Endodermal cell (in vitro differentiated cells): ENCODE results near the gene HMGXB4. TPM values are rescaled to one million over a fixed set of nuclear protein-coding genes. Genes with fewer than 3 reads are reported as not detected.

ENCODE experiments used
- DNase-seq: peaks from one replicate; pipeline ENCODE4 v3.0.0-alpha.2; 2017
- H3K27ac ChIP-seq: 2 replicates; pipeline ENCODE4 v1.5.1; 2013; ENCODE audit warnings: mild to moderate bottlenecking, low read depth, low read length, moderate library complexity
- H3K27me3 ChIP-seq: 2 replicates; pipeline ENCODE4 v1.6.1; 2013; ENCODE audit warnings: mild to moderate bottlenecking, low read length, moderate library complexity; ENCODE audit not compliant: insufficient read depth, control insufficient read depth, poor library complexity, severe bottlenecking
- H3K36me3 ChIP-seq: 2 replicates; pipeline ENCODE4 v1.7.0; 2013; ENCODE audit warnings: mild to moderate bottlenecking, low read length, moderate library complexity; ENCODE audit not compliant: control insufficient read depth, insufficient read depth
- H3K4me1 ChIP-seq: one replicate; pipeline ENCODE4 v1.7.0; 2013; ENCODE audit warnings: low read length; ENCODE audit not compliant: control insufficient read depth, insufficient read depth
- H3K4me3 ChIP-seq: 2 replicates; pipeline ENCODE4 v1.5.1; 2013; ENCODE audit warnings: mild to moderate bottlenecking, low read length, moderate library complexity
- H3K9ac ChIP-seq: 2 replicates; pipeline ENCODE4 v1.6.1; 2013; ENCODE audit warnings: mild to moderate bottlenecking, low read length, moderate library complexity; ENCODE audit not compliant: poor library complexity, severe bottlenecking; ENCODE audit errors: extremely low read depth
- H3K9me3 ChIP-seq: 2 replicates; pipeline ENCODE4 v1.6.1; 2013; ENCODE audit warnings: mild to moderate bottlenecking, low read length, moderate library complexity; ENCODE audit not compliant: control insufficient read depth
- H3K27ac Mint-ChIP-seq: 2 replicates; pipeline ENCODE4 v1.8.0; 2020; ENCODE audit warnings: mixed read lengths
- H3K27me3 Mint-ChIP-seq: 2 replicates; pipeline ENCODE4 v1.8.0; 2021; ENCODE audit warnings: mild to moderate bottlenecking, mixed read lengths; ENCODE audit not compliant: insufficient read depth
- H3K36me3 Mint-ChIP-seq: 2 replicates; pipeline ENCODE4 v1.8.0; 2020; ENCODE audit warnings: low read depth, mixed read lengths
- H3K4me1 Mint-ChIP-seq: 2 replicates; pipeline ENCODE4 v1.8.0; 2020; ENCODE audit warnings: mixed read lengths
- H3K4me3 Mint-ChIP-seq: 2 replicates; pipeline ENCODE4 v1.8.0; 2020; ENCODE audit warnings: mild to moderate bottlenecking, moderate library complexity, mixed read lengths
- H3K9me3 Mint-ChIP-seq: 2 replicates; pipeline ENCODE4 v1.8.0; 2020; ENCODE audit warnings: mild to moderate bottlenecking, mixed read lengths
- WGBS, 2 experiments: methylation state at CpG; one replicate each; pipeline versions ENCODE4 v1.1.5 to v1.1.7; 2013; ENCODE audit warnings: missing lambda C conversion rate in 2 of 2, mixed read lengths in 1 of 2; ENCODE audit not compliant: insufficient coverage in 1 of 2, insufficient read length in 1 of 2; 5-methylcytosine and 5-hydroxymethylcytosine counted together
- total RNA-seq, 2 donors: library from RNA; stranded (reverse); fragmentation: NEBNext Ultra II Directional in 1 of 2; extraction: Animal tissue kit (Norgen Biotek cat#: 25700) in 1 of 2; gene quantifications; 2 replicates in 1 of 2; 3 replicates in 1 of 2; pipeline ENCODE4 v1.2.1, GENCODE V29; 2021
- TF ChIP-seq, protein P1 (sequence below): fragments of 200-600 bp; sonication (generic); conservative IDR thresholded peaks from 2 replicates; pipeline ENCODE4 v1.5.0; 2021; ENCODE audit warnings: antibody characterized with exemption, mild to moderate bottlenecking

Gene HMGXB4
- total RNA-seq, 2 donors from 2014 or later, result 36.2 to 58.9 TPM

- DNase-seq, result peak; percentile 74
- peak overlapping the region; percentile 96 for H3K27ac Mint-ChIP-seq
- 27 to 31% methylated on average over 14 to 23 of the region's 23 CpGs for WGBS, 2 experiments
- peaks cover 16% of the 10 kb centered on the region for H3K36me3 Mint-ChIP-seq
- Histone ChIP-seq H3K4me1 (no peaks in the 10 kb centered on the region), H3K27me3 (no peaks in the 10 kb centered on the region), H3K27ac (peak overlapping the region; percentile 94), H3K4me3 (peak overlapping the region; percentile 96), H3K9me3 (no peaks in the 10 kb centered on the region), H3K9ac (peak overlapping the region; percentile 95), H3K36me3 (peaks cover 25% of the 10 kb centered on the region)
- H3K4me1 Mint-ChIP-seq, result peaks cover 11% of the 10 kb centered on the region
- TF ChIP-seq, protein P1, sequence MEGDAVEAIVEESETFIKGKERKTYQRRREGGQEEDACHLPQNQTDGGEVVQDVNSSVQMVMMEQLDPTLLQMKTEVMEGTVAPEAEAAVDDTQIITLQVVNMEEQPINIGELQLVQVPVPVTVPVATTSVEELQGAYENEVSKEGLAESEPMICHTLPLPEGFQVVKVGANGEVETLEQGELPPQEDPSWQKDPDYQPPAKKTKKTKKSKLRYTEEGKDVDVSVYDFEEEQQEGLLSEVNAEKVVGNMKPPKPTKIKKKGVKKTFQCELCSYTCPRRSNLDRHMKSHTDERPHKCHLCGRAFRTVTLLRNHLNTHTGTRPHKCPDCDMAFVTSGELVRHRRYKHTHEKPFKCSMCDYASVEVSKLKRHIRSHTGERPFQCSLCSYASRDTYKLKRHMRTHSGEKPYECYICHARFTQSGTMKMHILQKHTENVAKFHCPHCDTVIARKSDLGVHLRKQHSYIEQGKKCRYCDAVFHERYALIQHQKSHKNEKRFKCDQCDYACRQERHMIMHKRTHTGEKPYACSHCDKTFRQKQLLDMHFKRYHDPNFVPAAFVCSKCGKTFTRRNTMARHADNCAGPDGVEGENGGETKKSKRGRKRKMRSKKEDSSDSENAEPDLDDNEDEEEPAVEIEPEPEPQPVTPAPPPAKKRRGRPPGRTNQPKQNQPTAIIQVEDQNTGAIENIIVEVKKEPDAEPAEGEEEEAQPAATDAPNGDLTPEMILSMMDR, result no peak
- no peaks in the 10 kb centered on the region for H3K9me3 Mint-ChIP-seq
- no peaks in the 10 kb centered on the region for H3K27me3 Mint-ChIP-seq
- H3K4me3 Mint-ChIP-seq, result peak overlapping the region; percentile 80
Observed at GRCh38 chr22:35258191-35258988, 1.1 kb downstream of the HMGXB4 start.

DNA sequence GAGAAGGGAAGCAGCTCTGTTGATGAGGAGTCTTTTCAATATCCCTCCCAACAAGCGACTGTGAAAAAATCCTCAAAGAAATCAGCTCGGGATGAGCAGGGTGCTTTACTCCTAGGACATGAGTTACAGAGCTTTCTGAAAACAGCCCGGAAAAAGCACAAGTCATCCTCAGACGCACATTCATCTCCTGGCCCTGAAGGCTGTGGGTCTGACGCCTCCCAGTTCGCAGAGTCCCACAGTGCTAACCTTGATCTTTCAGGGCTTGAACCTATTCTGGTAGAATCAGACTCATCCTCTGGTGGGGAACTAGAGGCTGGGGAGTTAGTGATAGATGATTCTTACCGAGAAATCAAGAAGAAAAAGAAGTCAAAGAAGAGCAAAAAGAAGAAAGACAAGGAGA is 7.7 kb downstream of the HMGXB4 start:
- Histone ChIP-seq H3K9ac (no peak overlapping the region), H3K36me3 (peaks cover 82% of the 10 kb centered on the region), H3K4me3 (no peak overlapping the region), H3K4me1 (no peaks in the 10 kb centered on the region), H3K27ac (no peak overlapping the region), H3K9me3 (peaks cover 9% of the 10 kb centered on the region), H3K27me3 (no peaks in the 10 kb centered on the region)
- WGBS, 2 experiments, result 93 to 100% methylated on average over 4 to 7 of the region's 7 CpGs
- Mint-ChIP-seq H3K36me3 (peaks cover 74% of the 10 kb centered on the region), H3K27me3 (no peaks in the 10 kb centered on the region), H3K4me3 (no peak overlapping the region), H3K4me1 (peaks cover 3% of the 10 kb centered on the region), H3K9me3 (peaks cover 4% of the 10 kb centered on the region), H3K27ac (no peak overlapping the region)
- no peak for DNase-seq
- TF ChIP-seq, protein P1, result no peak

GRCh38 chr22:35266277-35266676 is 9.0 kb downstream of the HMGXB4 start:
- Histone ChIP-seq H3K9ac (no peak overlapping the region), H3K27ac (no peak overlapping the region), H3K4me1 (no peaks in the 10 kb centered on the region), H3K4me3 (no peak overlapping the region), H3K27me3 (no peaks in the 10 kb centered on the region), H3K9me3 (peaks cover 10% of the 10 kb centered on the region), H3K36me3 (peaks cover 90% of the 10 kb centered on the region)
- Mint-ChIP-seq H3K4me3 (no peak overlapping the region), H3K9me3 (peaks cover 4% of the 10 kb centered on the region), H3K36me3 (peaks cover 84% of the 10 kb centered on the region), H3K4me1 (peaks cover 3% of the 10 kb centered on the region), H3K27ac (no peak overlapping the region), H3K27me3 (no peaks in the 10 kb centered on the region)
- TF ChIP-seq, protein P1, result no peak
- DNase-seq, result no peak
- WGBS, 2 experiments, result 97% methylated on average over 3 of the region's 3 CpGs; no CpG with 5 or more reads in 1 of the 2 experiments
